BJ (cell line): Measurements from ENCODE around the gene CTTN. TPM values are rescaled to one million over a fixed set of nuclear protein-coding genes. Genes with fewer than 3 reads are reported as not detected.

Experiments
- CTCF ChIA-PET: fragments of 350-600 bp; formaldehyde crosslinking; extraction: SDS; loops from one replicate; lab custom pipeline; 2021; ENCODE audit warnings: antibody characterized with exemption, inconsistent platforms; lab: Yijun Ruan, JAX
- POLR2A ChIA-PET: fragments of 300-600 bp; sonication (Branson Sonifier 250); formaldehyde crosslinking; extraction: SDS; loops from one replicate; lab custom pipeline; 2021; ENCODE audit warnings: antibody characterized with exemption; lab: Charles Lee
- DNase-seq: peaks from one replicate; pipeline ENCODE4 v3.0.0-alpha.2; 2011; ENCODE audit warnings: low read depth
- H3K27me3 ChIP-seq: 2 replicates; pipeline ENCODE4 v1.6.0; 2011; ENCODE audit warnings: low read length; ENCODE audit not compliant: control insufficient read depth, insufficient read depth
- H3K36me3 ChIP-seq: 2 replicates; pipeline ENCODE4 v1.5.1; 2011; ENCODE audit warnings: low read length; ENCODE audit not compliant: control insufficient read depth, insufficient read depth
- H3K4me3 ChIP-seq: 2 replicates; pipeline ENCODE4 v1.5.1; 2011; ENCODE audit warnings: low read depth, mild to moderate bottlenecking, control low read depth, low read length
- CTCF ChIP-seq: IDR thresholded peaks from 2 replicates; pipeline ENCODE4 v1.5.1; 2011; ENCODE audit warnings: low read depth, mild to moderate bottlenecking, control low read depth, inconsistent platforms, low read length, moderate library complexity; ENCODE audit not compliant: insufficient read depth
- polyA plus RNA-seq: library from polyadenylated mRNA; depleted of rRNA; stranded (reverse); fragments of >200 nt; gene quantifications from 2 replicates; pipeline ENCODE4 v1.2.3, GENCODE V29; 2011

Gene CTTN
- polyA plus RNA-seq, 1 experiment: 166 TPM

- Histone ChIP-seq H3K36me3 (peaks cover 66% of the 10 kb centered on the region), H3K27me3 (no peaks in the 10 kb centered on the region), H3K4me3 (no peak overlapping the region)
- DNase-seq: no peak
- no peak for TF ChIP-seq CTCF
- CTCF ChIA-PET: no interaction called here
- POLR2A ChIA-PET: no interaction called here
Observed at GRCh38 chr11:70429724-70430521, 31.6 kb downstream of the CTTN start.

GRCh38 chr11:70430671-70431574, 32.6 kb downstream of the CTTN start:
- CTCF ChIA-PET: interaction anchor here (0.6 kb wide), 1 partner anchor 12 kb away, joined by 3 read pairs; no protein-coding TSS in a partner anchor
- DNase-seq: no peak
- POLR2A ChIA-PET: no interaction called here
- H3K4me3 ChIP-seq: no peak overlapping the region
- no peak for TF ChIP-seq CTCF
- no peaks in the 10 kb centered on the region for H3K27me3 ChIP-seq
- H3K36me3 ChIP-seq: peaks cover 62% of the 10 kb centered on the region

- DNase-seq: no peak
- H3K36me3 ChIP-seq: peaks cover 66% of the 10 kb centered on the region
- H3K27me3 ChIP-seq: no peaks in the 10 kb centered on the region
- ChIA-PET POLR2A (no interaction called here), CTCF (no interaction called here)
- no peak overlapping the region for H3K4me3 ChIP-seq
- no peak for TF ChIP-seq CTCF
Observed at GRCh38 chr11:70431611-70432010, 33.3 kb downstream of the CTTN start.

GRCh38 chr11:70432065-70432464, 33.7 kb downstream of the CTTN start:
- no peak for DNase-seq
- no peaks in the 10 kb centered on the region for H3K27me3 ChIP-seq
- H3K4me3 ChIP-seq: no peak overlapping the region
- CTCF ChIA-PET: no interaction called here
- H3K36me3 ChIP-seq: peaks cover 69% of the 10 kb centered on the region
- POLR2A ChIA-PET: no interaction called here
- TF ChIP-seq CTCF: no peak

GRCh38 chr11:70432580-70432979, 34.3 kb downstream of the CTTN start:
- POLR2A ChIA-PET: no interaction called here
- CTCF ChIA-PET: no interaction called here
- Histone ChIP-seq H3K27me3 (no peaks in the 10 kb centered on the region), H3K36me3 (peaks cover 68% of the 10 kb centered on the region), H3K4me3 (no peak overlapping the region)
- DNase-seq: no peak
- no peak for TF ChIP-seq CTCF
